ENCODE data around the gene NINL.
"Not testable (repeated sequence)": the region's sequence is repeated elsewhere in the genome, so short reads cannot be mapped to it uniquely, and the experiment has no call there.

Gene NINL

DNA sequence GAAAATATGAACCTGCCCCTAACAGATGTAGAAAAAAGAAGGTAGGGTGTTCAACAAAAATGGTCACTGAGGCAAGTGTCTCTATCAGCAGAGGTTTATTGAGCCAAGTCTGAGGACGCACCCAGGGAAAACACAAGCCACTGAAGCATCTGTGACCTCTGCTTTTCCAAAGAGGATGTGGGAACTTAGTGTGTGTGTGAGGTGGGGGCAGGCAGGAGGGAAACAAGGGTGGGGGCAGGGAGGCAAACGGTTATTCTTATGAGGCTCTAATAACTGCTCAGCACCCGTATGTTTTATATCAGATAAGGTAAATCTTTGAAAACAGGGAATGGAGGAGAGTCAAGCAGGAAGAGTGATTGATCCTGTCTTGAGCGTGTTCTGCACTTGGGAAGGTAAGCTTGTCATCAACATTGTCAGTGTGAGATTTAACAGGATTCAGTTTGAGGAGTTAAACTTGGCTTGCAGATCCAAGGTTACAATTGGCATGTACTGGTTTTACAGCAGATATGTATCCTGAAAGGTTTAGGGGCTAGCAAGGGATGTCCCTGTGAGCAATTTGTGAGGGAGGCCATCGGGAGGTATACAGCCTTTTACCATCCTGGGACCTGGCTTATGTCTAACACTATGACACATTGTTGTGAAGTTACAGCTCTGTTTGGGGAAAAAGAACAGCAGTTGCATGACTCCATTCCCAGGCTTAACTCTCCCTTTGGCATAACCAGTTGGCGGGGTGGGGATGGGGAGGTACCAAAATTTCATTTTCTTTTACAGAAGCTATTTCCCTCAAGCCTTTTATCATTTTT, 33.7 kb downstream of the NINL start:
- no peak for DNase-seq

DNA sequence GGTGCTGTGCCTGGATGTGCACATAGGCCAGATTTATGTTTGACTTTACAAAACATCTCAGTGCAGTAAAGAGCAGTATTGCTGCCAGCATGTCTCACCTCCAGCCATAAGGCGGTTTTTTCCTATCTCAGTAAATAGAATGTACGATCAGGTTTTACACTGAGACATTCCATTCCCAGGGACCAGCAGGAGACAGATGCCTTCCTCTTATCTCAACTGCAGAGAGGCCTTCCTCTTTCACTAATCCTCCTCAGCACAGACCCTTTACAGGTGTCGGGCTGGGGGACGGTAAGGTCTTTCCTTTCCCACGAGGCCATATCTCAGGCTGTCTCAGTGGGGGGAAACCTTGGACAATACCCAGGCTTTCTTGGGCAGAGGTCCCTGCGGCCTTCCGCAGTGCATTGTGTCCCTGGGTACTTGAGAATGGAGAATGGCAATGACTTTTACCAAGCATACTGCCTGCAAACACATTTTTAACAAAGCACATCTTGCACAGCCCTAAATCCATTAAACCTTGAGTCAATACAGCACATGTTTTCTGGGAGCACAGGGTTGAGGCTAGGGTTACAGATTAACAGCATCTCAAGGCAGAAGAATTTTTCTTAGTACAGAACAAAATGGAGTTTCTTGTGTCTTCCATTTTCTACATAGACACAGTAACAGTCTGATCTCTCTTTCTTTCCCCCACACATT, 34.5 kb downstream of the NINL start:
- not testable (repeated sequence) for DNase-seq

GRCh38 chr20:25549843-25550477, 35.4 kb downstream of the NINL start:
- DNase-seq: no peak

- DNase-seq: no peak
These were observed 36.1 kb downstream of the NINL start for GRCh38 chr20:25549172-25549773.

- DNase-seq: no peak
These were observed 36.7 kb downstream of the NINL start for GRCh38 chr20:25548613-25549086.

- no peak for DNase-seq
These were observed 37.3 kb downstream of the NINL start for GRCh38 chr20:25547999-25548398.

DNA sequence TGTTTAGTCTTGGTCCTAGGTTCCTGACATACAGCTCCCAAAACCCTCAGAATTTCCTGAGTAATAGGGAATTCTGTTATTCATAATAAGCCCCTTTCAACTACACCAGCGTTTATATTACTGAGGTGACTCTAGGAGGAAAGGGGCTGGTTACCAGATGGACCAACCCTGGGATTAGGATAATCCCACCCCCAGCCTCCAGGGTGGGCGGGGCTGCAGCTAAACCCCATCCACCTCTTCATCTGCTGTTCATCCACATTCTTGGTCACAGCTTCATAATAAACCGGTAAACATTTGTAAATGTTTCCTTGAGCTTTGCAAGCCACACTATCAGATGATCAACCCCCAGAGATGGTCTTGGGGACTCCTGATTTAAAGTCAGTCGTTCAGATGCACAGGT, 38.3 kb downstream of the NINL start:
- DNase-seq: no peak

DNA sequence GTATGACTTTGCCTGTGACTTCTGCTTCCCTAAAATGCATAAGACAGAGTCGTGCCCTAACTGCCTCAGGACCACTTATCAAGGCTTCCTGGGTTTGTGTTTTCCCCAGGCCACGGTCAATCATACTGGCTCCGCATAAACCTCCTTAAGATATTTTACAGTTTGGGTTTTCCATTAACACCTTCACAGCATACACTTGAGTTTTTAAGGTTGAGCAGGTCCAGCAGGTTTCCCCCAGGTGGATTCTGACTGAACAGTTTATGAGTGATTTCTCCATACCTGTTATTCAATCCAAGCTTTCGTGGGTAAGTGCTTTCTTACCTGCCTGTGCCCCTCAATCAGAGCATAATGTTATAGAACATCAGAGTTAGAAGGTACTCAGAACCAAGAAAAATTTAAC, 39.3 kb downstream of the NINL start:
- DNase-seq: no peak

GRCh38 chr20:25545171-25545570, 40.2 kb downstream of the NINL start:
- no peak for DNase-seq

DNA sequence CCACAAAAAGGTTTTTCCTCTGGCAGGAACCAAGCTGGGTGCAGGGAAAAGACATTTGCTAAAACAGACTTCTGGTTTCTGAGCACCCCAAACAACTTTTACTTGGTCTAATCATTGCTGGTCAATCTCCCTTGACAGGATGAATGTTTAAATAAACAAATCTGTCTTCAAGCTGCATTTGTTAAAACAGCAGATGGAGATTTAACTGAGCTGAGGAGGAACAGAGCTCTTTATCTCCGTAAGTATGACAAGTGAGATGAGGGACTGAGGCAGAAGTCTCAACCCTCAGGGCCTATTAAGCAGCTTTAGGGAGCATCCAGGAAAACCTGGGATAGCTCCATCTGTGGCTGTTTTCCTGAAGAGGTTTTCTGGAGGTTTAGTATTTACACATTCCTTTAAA, 40.6 kb downstream of the NINL start:
- DNase-seq: no peak

GRCh38 chr20:25544311-25544710, 41.0 kb downstream of the NINL start:
- DNase-seq: no peak

DNA sequence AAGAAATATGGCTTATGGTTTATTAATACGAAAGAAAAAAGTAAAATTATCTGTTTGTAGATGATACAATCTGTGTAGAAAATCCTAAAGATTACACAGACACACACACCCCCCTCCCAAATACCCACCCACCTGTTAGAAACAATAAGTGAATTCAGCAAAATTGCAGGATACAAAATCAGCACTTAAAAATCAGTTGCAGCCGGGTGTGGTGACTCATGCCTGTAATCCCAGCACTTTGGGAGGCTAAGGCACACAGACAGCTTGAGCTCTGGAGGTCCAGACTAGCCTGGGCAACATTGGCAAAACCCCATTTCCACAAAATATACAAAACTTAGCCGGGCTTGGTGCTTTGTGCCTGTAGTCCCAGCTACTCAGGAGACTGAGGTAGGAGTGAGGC, 42.3 kb downstream of the NINL start:
- peak; percentile 53 for DNase-seq

GRCh38 chr20:25541676-25542075, 43.7 kb downstream of the NINL start:
- peak; percentile 19 for DNase-seq

DNA sequence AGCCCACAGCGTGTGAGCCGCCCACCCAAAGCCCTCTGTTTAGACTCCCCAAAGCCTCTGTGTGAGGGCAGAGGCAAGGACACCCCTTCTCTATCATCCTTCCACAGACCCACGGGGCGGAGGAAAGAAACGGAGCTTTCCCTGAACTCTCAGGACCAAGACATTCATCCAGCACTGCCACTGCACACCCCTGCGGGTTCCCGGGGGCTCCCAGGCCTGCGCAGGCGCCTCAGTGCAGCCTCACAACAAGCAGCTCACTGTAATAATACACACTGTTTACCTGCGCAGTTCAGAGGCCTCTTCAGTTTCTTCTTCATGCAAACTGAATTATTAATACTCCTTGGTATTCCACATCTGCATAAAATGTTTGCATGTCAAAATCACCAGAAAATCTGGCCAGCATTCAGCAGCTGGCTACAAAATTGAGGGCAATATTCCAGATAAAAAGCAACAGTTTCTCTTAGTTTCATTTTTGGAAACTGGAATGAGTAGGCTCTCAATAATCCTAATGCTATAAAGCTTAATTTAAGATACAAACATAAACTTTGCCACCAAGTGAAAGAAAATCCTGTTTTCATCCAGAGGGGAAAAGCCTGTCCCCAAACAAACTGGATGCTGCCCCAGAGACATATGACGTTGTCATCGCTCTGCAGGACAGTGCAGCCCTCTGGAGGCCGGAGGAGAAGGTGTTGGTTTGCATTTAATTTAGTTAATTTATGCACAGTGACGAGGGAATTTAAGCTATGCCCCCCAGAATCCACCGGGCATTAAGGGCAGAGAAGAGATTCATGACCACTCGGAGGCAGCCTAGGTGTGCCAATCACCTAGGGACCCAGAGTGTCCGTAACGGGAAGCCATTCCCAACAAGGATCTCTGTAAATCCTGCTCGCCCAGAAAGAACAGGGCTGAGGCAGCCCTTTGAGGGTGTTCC, 45.3 kb downstream of the NINL start:
- DNase-seq: peak; percentile 34

- DNase-seq: no peak
These were observed 46.3 kb downstream of the NINL start for GRCh38 chr20:25538838-25539665.

GRCh38 chr20:25537890-25538289, 47.4 kb downstream of the NINL start:
- DNase-seq: no peak

- DNase-seq: no peak
These were observed 49.6 kb downstream of the NINL start for GRCh38 chr20:25535762-25536161.

DNA sequence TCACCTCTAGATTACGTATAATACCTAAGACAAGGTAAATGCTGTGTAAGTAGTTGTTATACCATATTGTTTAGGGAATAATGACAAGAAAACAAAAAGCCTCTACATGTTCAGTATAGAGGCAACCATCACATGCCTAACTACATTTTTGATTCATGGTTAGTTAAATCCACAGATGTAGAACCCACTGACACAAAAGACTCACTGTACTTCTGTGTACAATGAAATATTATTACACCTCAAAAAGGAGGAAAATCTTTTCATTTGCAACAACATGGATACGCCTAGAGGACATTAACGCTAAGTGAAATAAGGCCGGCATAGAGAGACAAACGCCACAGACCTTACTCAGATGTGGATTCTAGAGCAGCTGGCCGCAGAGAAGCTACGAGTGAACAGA, 50.5 kb downstream of the NINL start:
- no peak for DNase-seq

GRCh38 chr20:25533920-25534700, 51.2 kb downstream of the NINL start:
- DNase-seq: no peak

- peak; percentile 50 for DNase-seq
These were observed 52.4 kb downstream of the NINL start for GRCh38 chr20:25532971-25533391.
